ENCODE results near the gene DYNC2LI1.

Gene DYNC2LI1

DNA sequence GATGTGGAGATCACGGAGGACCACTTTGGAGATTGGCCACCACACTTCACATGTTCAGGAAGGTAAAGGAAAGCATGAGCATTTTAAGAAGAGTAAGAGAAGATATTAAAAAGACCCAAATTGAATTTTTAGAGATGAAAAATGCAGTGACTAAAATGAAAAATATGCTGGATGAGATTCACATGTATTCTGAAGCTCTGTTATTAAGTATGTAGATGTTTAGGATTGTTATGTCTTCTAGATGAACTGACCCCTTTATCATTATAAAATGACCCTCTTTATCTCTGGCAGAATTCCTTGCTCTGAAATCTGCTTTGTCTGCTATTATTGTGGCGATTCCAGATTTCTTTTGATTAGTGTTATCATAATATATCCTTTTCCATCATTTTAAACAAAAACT, 36.0 kb upstream of the DYNC2LI1 start:
- ATAC-seq = peak; percentile 52
- TF ChIP-seq ISL1 (CRISPR knock-in tag; IDR thresholded peaks at IDR 0.05) (peak; percentile 55), CSDC2 (CRISPR knock-in tag; IDR thresholded peaks at IDR 0.05) (no peak)

DNA sequence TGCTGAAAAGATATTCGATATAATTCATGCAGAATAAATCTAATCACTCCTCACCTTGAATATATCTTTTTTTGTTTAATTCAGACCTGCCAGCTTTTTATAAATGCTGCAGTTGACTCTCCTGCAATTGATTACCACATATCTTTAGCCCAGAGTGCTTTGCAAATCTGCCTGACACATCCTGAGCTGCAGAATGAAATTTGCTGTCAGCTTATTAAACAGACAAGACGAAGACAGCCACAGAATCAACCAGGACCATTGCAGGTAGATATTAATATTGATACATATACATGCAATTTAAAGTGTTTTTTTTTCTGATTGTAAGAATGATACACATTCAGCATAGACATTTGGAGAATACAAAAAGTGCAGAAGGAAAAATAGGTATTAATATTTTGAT, 35.6 kb upstream of the DYNC2LI1 start:
- TF ChIP-seq, protein P1, sequence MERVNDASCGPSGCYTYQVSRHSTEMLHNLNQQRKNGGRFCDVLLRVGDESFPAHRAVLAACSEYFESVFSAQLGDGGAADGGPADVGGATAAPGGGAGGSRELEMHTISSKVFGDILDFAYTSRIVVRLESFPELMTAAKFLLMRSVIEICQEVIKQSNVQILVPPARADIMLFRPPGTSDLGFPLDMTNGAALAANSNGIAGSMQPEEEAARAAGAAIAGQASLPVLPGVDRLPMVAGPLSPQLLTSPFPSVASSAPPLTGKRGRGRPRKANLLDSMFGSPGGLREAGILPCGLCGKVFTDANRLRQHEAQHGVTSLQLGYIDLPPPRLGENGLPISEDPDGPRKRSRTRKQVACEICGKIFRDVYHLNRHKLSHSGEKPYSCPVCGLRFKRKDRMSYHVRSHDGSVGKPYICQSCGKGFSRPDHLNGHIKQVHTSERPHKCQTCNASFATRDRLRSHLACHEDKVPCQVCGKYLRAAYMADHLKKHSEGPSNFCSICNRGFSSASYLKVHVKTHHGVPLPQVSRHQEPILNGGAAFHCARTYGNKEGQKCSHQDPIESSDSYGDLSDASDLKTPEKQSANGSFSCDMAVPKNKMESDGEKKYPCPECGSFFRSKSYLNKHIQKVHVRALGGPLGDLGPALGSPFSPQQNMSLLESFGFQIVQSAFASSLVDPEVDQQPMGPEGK (CRISPR knock-in tag; IDR thresholded peaks at IDR 0.05; ENCODE audit: borderline replicate concordance) = no peak
- TF ChIP-seq, protein P2, sequence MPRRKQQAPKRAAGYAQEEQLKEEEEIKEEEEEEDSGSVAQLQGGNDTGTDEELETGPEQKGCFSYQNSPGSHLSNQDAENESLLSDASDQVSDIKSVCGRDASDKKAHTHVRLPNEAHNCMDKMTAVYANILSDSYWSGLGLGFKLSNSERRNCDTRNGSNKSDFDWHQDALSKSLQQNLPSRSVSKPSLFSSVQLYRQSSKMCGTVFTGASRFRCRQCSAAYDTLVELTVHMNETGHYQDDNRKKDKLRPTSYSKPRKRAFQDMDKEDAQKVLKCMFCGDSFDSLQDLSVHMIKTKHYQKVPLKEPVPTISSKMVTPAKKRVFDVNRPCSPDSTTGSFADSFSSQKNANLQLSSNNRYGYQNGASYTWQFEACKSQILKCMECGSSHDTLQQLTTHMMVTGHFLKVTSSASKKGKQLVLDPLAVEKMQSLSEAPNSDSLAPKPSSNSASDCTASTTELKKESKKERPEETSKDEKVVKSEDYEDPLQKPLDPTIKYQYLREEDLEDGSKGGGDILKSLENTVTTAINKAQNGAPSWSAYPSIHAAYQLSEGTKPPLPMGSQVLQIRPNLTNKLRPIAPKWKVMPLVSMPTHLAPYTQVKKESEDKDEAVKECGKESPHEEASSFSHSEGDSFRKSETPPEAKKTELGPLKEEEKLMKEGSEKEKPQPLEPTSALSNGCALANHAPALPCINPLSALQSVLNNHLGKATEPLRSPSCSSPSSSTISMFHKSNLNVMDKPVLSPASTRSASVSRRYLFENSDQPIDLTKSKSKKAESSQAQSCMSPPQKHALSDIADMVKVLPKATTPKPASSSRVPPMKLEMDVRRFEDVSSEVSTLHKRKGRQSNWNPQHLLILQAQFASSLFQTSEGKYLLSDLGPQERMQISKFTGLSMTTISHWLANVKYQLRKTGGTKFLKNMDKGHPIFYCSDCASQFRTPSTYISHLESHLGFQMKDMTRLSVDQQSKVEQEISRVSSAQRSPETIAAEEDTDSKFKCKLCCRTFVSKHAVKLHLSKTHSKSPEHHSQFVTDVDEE (CRISPR knock-in tag; IDR thresholded peaks at IDR 0.05) = no peak
- no peak for TF ChIP-seq OSR1 (CRISPR knock-in tag; IDR thresholded peaks at IDR 0.05)
- TF ChIP-seq, protein P3, sequence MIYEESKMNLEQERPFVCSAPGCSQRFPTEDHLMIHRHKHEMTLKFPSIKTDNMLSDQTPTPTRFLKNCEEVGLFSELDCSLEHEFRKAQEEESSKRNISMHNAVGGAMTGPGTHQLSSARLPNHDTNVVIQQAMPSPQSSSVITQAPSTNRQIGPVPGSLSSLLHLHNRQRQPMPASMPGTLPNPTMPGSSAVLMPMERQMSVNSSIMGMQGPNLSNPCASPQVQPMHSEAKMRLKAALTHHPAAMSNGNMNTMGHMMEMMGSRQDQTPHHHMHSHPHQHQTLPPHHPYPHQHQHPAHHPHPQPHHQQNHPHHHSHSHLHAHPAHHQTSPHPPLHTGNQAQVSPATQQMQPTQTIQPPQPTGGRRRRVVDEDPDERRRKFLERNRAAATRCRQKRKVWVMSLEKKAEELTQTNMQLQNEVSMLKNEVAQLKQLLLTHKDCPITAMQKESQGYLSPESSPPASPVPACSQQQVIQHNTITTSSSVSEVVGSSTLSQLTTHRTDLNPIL (CRISPR knock-in tag; IDR thresholded peaks at IDR 0.05; ENCODE audit: low read depth) = no peak
- 0 out of 2 replicates have a peak, but pooled peaks have one; percentile 11 for TF ChIP-seq TCF4 (CRISPR knock-in tag; IDR thresholded peaks at IDR 0.05; ENCODE audit: borderline replicate concordance)
- TF ChIP-seq TOX (CRISPR knock-in tag; IDR thresholded peaks at IDR 0.05; ENCODE audit: borderline replicate concordance) = no peak
- no peak for TF ChIP-seq ZNF70 (CRISPR knock-in tag; IDR thresholded peaks at IDR 0.05)
- ATAC-seq = no peak

DNA sequence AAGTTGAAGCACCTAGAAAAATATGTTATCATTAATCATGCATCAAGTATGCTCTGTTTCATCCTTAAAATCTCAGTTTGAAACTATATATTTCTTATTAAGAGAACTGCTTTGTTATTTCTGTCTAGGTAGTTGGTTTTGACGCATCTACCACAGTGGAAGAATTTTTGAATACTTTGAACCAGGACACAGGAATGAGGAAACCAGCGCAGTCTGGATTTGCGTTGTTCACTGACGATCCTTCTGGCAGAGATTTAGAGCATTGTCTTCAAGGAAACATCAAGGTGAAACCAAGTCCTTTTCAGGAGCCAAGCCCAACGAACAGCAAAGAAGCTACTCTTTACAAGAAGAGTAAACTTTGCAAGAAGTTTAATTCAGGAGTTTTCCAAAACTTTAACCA, 30.1 kb upstream of the DYNC2LI1 start:
- ATAC-seq = peak; percentile 63
- TF ChIP-seq TOX (CRISPR knock-in tag; IDR thresholded peaks at IDR 0.05; ENCODE audit: borderline replicate concordance) (no peak), ZNF8 (CRISPR knock-in tag; IDR thresholded peaks at IDR 0.05) (no peak), ZFP30 (CRISPR knock-in tag; IDR thresholded peaks at IDR 0.05) (no peak), PPARA (CRISPR knock-in tag; IDR thresholded peaks at IDR 0.05; ENCODE audit: borderline replicate concordance) (no peak), RARB (CRISPR knock-in tag; IDR thresholded peaks at IDR 0.05) (no peak), TCF4 (CRISPR knock-in tag; IDR thresholded peaks at IDR 0.05; ENCODE audit: borderline replicate concordance) (no peak), OSR1 (CRISPR knock-in tag; IDR thresholded peaks at IDR 0.05) (no peak)
- TF ChIP-seq, protein P4, sequence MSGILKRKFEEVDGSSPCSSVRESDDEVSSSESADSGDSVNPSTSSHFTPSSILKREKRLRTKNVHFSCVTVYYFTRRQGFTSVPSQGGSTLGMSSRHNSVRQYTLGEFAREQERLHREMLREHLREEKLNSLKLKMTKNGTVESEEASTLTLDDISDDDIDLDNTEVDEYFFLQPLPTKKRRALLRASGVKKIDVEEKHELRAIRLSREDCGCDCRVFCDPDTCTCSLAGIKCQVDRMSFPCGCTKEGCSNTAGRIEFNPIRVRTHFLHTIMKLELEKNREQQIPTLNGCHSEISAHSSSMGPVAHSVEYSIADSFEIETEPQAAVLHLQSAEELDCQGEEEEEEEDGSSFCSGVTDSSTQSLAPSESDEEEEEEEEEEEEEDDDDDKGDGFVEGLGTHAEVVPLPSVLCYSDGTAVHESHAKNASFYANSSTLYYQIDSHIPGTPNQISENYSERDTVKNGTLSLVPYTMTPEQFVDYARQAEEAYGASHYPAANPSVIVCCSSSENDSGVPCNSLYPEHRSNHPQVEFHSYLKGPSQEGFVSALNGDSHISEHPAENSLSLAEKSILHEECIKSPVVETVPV (CRISPR knock-in tag; IDR thresholded peaks at IDR 0.05) = no peak
- TF ChIP-seq, protein P3 (CRISPR knock-in tag; IDR thresholded peaks at IDR 0.05; ENCODE audit: low read depth) = no peak

DNA sequence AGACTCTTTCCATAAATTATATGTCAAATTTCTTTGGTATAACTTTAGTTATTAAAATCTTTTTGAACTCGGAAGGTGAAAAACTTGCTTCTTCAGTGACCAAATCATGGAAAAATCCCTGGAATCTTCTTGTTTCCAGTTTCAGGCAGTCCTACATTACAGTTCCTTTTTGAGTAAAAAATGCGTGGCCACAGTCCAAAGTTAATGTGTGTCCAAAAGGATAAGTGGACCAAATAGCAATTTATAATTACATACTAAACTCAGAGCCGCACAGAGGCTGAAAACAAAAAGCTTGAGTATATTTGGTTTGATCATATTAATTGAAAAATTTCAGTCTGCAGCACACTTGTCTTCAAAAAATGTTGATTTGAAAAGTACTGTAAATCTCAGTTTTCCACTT, 28.4 kb upstream of the DYNC2LI1 start:
- TF ChIP-seq, protein P5, sequence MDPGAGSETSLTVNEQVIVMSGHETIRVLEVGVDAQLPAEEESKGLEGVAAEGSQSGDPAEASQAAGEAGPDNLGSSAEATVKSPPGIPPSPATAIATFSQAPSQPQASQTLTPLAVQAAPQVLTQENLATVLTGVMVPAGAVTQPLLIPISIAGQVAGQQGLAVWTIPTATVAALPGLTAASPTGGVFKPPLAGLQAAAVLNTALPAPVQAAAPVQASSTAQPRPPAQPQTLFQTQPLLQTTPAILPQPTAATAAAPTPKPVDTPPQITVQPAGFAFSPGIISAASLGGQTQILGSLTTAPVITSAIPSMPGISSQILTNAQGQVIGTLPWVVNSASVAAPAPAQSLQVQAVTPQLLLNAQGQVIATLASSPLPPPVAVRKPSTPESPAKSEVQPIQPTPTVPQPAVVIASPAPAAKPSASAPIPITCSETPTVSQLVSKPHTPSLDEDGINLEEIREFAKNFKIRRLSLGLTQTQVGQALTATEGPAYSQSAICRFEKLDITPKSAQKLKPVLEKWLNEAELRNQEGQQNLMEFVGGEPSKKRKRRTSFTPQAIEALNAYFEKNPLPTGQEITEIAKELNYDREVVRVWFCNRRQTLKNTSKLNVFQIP (CRISPR knock-in tag; IDR thresholded peaks at IDR 0.05; ENCODE audit: borderline replicate concordance, low read depth) = peak; percentile 93; the same call in 1 of the 2 replicates
- TF ChIP-seq ISL1 (CRISPR knock-in tag; IDR thresholded peaks at IDR 0.05) (peak; percentile 90), RARB (CRISPR knock-in tag; IDR thresholded peaks at IDR 0.05) (no peak)
- ATAC-seq = peak; percentile 86
